ENCODE results near the gene ALKBH6. TPM values are rescaled to one million over a fixed set of nuclear protein-coding genes. Genes with fewer than 3 reads are reported as not detected.

The ALKBH6 gene
- total RNA-seq, 1 experiment from 2014 or later: 32.5 TPM

- peak; percentile 71 for DNase-seq
- Mint-ChIP-seq H3K27ac (0 out of 7 replicates have a peak overlapping the region, but pooled peaks of 1 of the 3 experiments have one; percentile 51), H3K4me1 (peaks cover 15 to 19% of the 10 kb centered on the region in 2 experiments), H3K27me3 (ENCODE audit: low read depth) (peaks cover 16% of the 10 kb centered on the region), H3K9me3 (no peaks in the 10 kb centered on the region; a peak in 1 of 5 replicates), H3K4me3 (peak overlapping the region; percentile 25 to 69; a peak in 4 of 5 replicates), H3K36me3 (ENCODE audit: insufficient read depth in 1 of 3, low read depth in 3 of 3) (peaks cover 5 to 9% (median 5%) of the 10 kb centered on the region in 3 experiments)
- H3T11ph ChIP-seq (ENCODE audit: low read length): no peak overlapping the region
- H3K27me3 ChIP-seq (ENCODE audit: insufficient read depth, low read length): no peaks in the 10 kb centered on the region
- no peak overlapping the region for H2AFZ ChIP-seq (ENCODE audit: low read length)
- H3K4ac ChIP-seq (ENCODE audit: low read depth, low read length): no peak overlapping the region
- no peak overlapping the region for H3K27ac ChIP-seq (ENCODE audit: insufficient read length, low read depth, low read length)
- H3K79me2 ChIP-seq (ENCODE audit: insufficient read depth, low read length): no peaks in the 10 kb centered on the region
- no peak overlapping the region for H4K91ac ChIP-seq (ENCODE audit: insufficient read length, low read depth, low read length)
- no peak overlapping the region for H3K4me2 ChIP-seq (ENCODE audit: insufficient read depth, insufficient read length, low read length)
- H4K20me1 ChIP-seq (ENCODE audit: control insufficient read depth, insufficient read depth, insufficient read length): peaks cover 3% of the 10 kb centered on the region
- no peak overlapping the region for H3K9ac ChIP-seq (ENCODE audit: extremely low read depth, insufficient read length, low read length)
- no peak overlapping the region for H2BK20ac ChIP-seq (ENCODE audit: low read depth, low read length, poor library complexity, severe bottlenecking)
- no peak overlapping the region for H2AK5ac ChIP-seq (ENCODE audit: insufficient read length, low read length)
- H3K4me1 ChIP-seq (ENCODE audit: insufficient read depth, low read length): no peaks in the 10 kb centered on the region
- H2BK120ac ChIP-seq (ENCODE audit: low read depth, low read length, poor library complexity, severe bottlenecking): no peak overlapping the region
- no peak overlapping the region for H3K23ac ChIP-seq (ENCODE audit: insufficient read length, low read depth, low read length)
- no peak overlapping the region for H4K5ac ChIP-seq (ENCODE audit: insufficient read length, low read depth, low read length)
- no peak overlapping the region for H4K8ac ChIP-seq (replicated peaks; ENCODE audit: insufficient read length, low read depth, low read length)
- no CpG with 5 or more reads among the region's 49 CpGs for WGBS (ENCODE audit: extremely low coverage, insufficient read length, low lambda C conversion rate)
- no peaks in the 10 kb centered on the region for H3K9me3 ChIP-seq (ENCODE audit: control insufficient read depth, low read depth, low read length)
- no peaks in the 10 kb centered on the region for H3K79me1 ChIP-seq (ENCODE audit: insufficient read depth, low read depth, low read length, poor library complexity, severe bottlenecking)
- H2BK5ac ChIP-seq (ENCODE audit: insufficient read length, low read length): no peak overlapping the region
- no peak overlapping the region for H2BK12ac ChIP-seq (ENCODE audit: insufficient read length, low read depth, low read length)
- peak; percentile 55 for TF ChIP-seq CTCF (conservative IDR thresholded peaks at IDR 0.05)
- H3K14ac ChIP-seq (ENCODE audit: insufficient read depth, low read length): no peak overlapping the region; the same call in 1 of the 2 replicates
- peaks cover 6% of the 10 kb centered on the region for H3K23me2 ChIP-seq (ENCODE audit: insufficient read length, low read depth, low read length, poor library complexity, severe bottlenecking)
- no peak overlapping the region for H3K18ac ChIP-seq (ENCODE audit: insufficient read length, low read depth, low read length)
- H2BK15ac ChIP-seq (ENCODE audit: low read depth, low read length): no peak overlapping the region
- H3K56ac ChIP-seq (ENCODE audit: insufficient read length, low read depth, low read length): no peak overlapping the region
Measured at GRCh38 chr19:35993923-35994598, 20.0 kb downstream of the ALKBH6 start.

Data from H9 (cell line).